HepG2 (cell line): ENCODE data around the gene CACNA1D. TPM values are rescaled to one million over a fixed set of nuclear protein-coding genes. Genes with fewer than 3 reads are reported as not detected.

ENCODE experiments used
- ATAC-seq: fragments of 200-7000 bp; cut with Tn5 transposase; 3 replicates; pipeline ENCODE4 v1.9.1; 2020; ENCODE audit warnings: mild to moderate bottlenecking, moderate library complexity
- BruUV-seq: library from RNA; stranded (reverse); fragments of 400-500 nt; replicated peaks from 2 replicates; lab custom pipeline; 2021; lab: Mats Ljungman, UMichigan
- CTCF ChIA-PET: fragments of 300-600 bp; formaldehyde crosslinking; extraction: SDS; loops from one replicate; lab custom pipeline; 2021; ENCODE audit warnings: low total read pairs, inconsistent platforms, low intra/inter-chr PET ratio; lab: Yijun Ruan, JAX
- POLR2A ChIA-PET: fragments of 350-600 bp; sonication (Branson Sonifier 250); formaldehyde crosslinking; loops from one replicate; lab custom pipeline; 2020; ENCODE audit warnings: antibody characterized with exemption, inconsistent platforms; lab: Yijun Ruan, JAX
- DNase-seq: peaks from one replicate; pipeline ENCODE4 v3.0.0-alpha.2; 2015; ENCODE audit warnings: low spot score
- FAIRE-seq: peaks from 3 replicates; lab custom pipeline; 2011; peaks lifted over from hg19 to GRCh38; lab: Jason Lieb, UNC
- H2AFZ ChIP-seq: one replicate; pipeline ENCODE4 v1.6.1; 2011; ENCODE audit warnings: low read length, inconsistent platforms
- H3K27ac ChIP-seq: fragments of 300-600 bp; 3 replicates; pipeline ENCODE4 v1.8.0; 2011; ENCODE audit warnings: mixed run types, mild to moderate bottlenecking, mixed read lengths, low read length, inconsistent platforms; ENCODE audit not compliant: insufficient read depth; ENCODE audit errors: extremely low read length
- H3K27me3 ChIP-seq, 2 experiments: fragments of 200-600 bp in 1 of 2; 2 replicates in 1 of 2; 3 replicates in 1 of 2; pipeline versions ENCODE4 v1.6.0 to v1.8.0; 2011; ENCODE audit warnings: low read length in 2 of 2, mild to moderate bottlenecking in 2 of 2, moderate library complexity in 2 of 2, inconsistent platforms in 1 of 2; ENCODE audit not compliant: insufficient read depth in 2 of 2, control insufficient read depth in 1 of 2
- H3K36me3 ChIP-seq, 2 experiments: fragments of 200-600 bp in 1 of 2; replicated peaks in 1 of 2; 2 replicates in 1 of 2; 3 replicates in 1 of 2; pipeline versions ENCODE4 v1.5.1 to v1.8.0; 2011; ENCODE audit warnings: low read length in 2 of 2, inconsistent platforms in 1 of 2; ENCODE audit not compliant: insufficient read depth in 2 of 2, control insufficient read depth in 1 of 2
- H3K4me1 ChIP-seq: 2 replicates; pipeline ENCODE4 v1.5.1; 2012; ENCODE audit warnings: low read length, inconsistent platforms; ENCODE audit not compliant: insufficient read depth
- H3K4me2 ChIP-seq: 2 replicates; pipeline ENCODE4 v1.6.0; 2011; ENCODE audit warnings: low read depth, low read length, inconsistent platforms
- H3K4me3 ChIP-seq, 3 experiments: fragments of 200-600 bp in 1 of 3; sonication (generic), shearing (Covaris generic) in 1 of 3; replicated peaks in 1 of 3; 2 replicates each; pipeline ENCODE4 v1.5.1; 2011 to 2016; ENCODE audit warnings: low read length in 3 of 3, inconsistent platforms in 2 of 3, low read depth in 2 of 3, mild to moderate bottlenecking in 2 of 3, control low read depth in 1 of 3, mixed read lengths in 1 of 3; ENCODE audit not compliant: insufficient read depth in 1 of 3
- H3K79me2 ChIP-seq: one replicate; pipeline ENCODE4 v1.6.1; 2011; ENCODE audit warnings: low read length, inconsistent platforms; ENCODE audit not compliant: insufficient read depth
- H3K9ac ChIP-seq: 2 replicates; pipeline ENCODE4 v1.6.0; 2011; ENCODE audit warnings: mild to moderate bottlenecking, low read depth, low read length, inconsistent platforms; ENCODE audit not compliant: insufficient read depth
- H3K9me3 ChIP-seq: 2 replicates; pipeline ENCODE4 v1.5.1; 2012; ENCODE audit warnings: mild to moderate bottlenecking, low read length
- H4K20me1 ChIP-seq: 2 replicates; pipeline ENCODE4 v1.6.0; 2011; ENCODE audit warnings: inconsistent platforms, mild to moderate bottlenecking, low read length, moderate library complexity; ENCODE audit not compliant: insufficient read depth
- CEBPB ChIP-seq: IDR thresholded peaks from 2 replicates; pipeline ENCODE4 v1.6.1; 2011; ENCODE audit warnings: low read depth, low read length, improper control_type of control experiment, borderline replicate concordance
- EHMT2 ChIP-seq: fragments of 200-600 bp; sonication (generic); IDR thresholded peaks from 2 replicates; pipeline ENCODE4 v1.7.0; 2017; ENCODE audit warnings: antibody characterized with exemption, low read depth, low read length, borderline replicate concordance
- NAIF1 ChIP-seq: sonication (generic); formaldehyde crosslinking; IDR thresholded peaks from 2 replicates; pipeline ENCODE4 v1.5.0; 2020; ENCODE audit warnings: mild to moderate bottlenecking, missing genetic modification reagents, borderline replicate concordance
- SALL2 ChIP-seq: sonication (generic); formaldehyde crosslinking; IDR thresholded peaks from 2 replicates; pipeline ENCODE4 v1.8.1; 2023; ENCODE audit warnings: mild to moderate bottlenecking, missing genetic modification reagents, inconsistent platforms
- SKI ChIP-seq: fragments of 450-650 bp; IDR thresholded peaks from one replicate; pipeline ENCODE4 v1.6.1; 2018; ENCODE audit warnings: mild to moderate bottlenecking; ENCODE audit not compliant: partially characterized antibody
- THAP7 ChIP-seq: sonication (generic); formaldehyde crosslinking; IDR thresholded peaks from 2 replicates; pipeline ENCODE4 v1.8.1; 2023; ENCODE audit warnings: mild to moderate bottlenecking, missing genetic modification reagents
- THAP8 ChIP-seq: sonication (generic); formaldehyde crosslinking; IDR thresholded peaks from 2 replicates; pipeline ENCODE4 v1.5.1; 2020; ENCODE audit warnings: missing genetic modification reagents, mild to moderate bottlenecking, borderline replicate concordance
- ZXDC ChIP-seq: sonication (generic); formaldehyde crosslinking; IDR thresholded peaks from 2 replicates; pipeline ENCODE4 v1.5.0; 2020; ENCODE audit warnings: mild to moderate bottlenecking, missing genetic modification reagents
- WGBS: methylation state at CpG from one replicate; pipeline ENCODE4 v1.1.6; 2017; ENCODE audit warnings: low lambda C conversion rate; 5-methylcytosine and 5-hydroxymethylcytosine counted together
- in situ Hi-C: cut with HindIII; loops from 2 replicates; pipeline ENCODE4 v1.10.0; 2017; ENCODE audit warnings: low pct_unique_long_range_greater_than_20kb; ENCODE audit not compliant: extremely low pct_ligation_motif_present
- intact Hi-C: fragments of 100-400 bp; cut with micrococcal nuclease; formaldehyde crosslinking; loops from one replicate; pipeline ENCODE4 v1.10.0; 2022; ENCODE audit not compliant: unreplicated experiment
- polyA plus RNA-seq, 8 experiments: library from polyadenylated mRNA; depleted of rRNA in 3 of 8; stranded (reverse) in 7 of 8; unstranded in 1 of 8; fragments of >200 nt; fragmentation: Illumina TruSeq in 4 of 8; extraction: Trizol in 4 of 8; gene quantifications; 2 replicates each; pipeline versions ENCODE4 v1.2.1 to v1.2.3, GENCODE V29; 2011 to 2016; ENCODE audit warnings: low read depth in 4 of 8, missing spikeins in 1 of 8, mixed read lengths in 1 of 8; ENCODE audit not compliant: insufficient read depth in 1 of 8
- total RNA-seq, 5 experiments: library from RNA; depleted of rRNA; stranded (reverse); fragments of >200 nt; fragmentation: Illumina TruSeq; extraction: Trizol; gene quantifications; 2 replicates each; pipeline ENCODE4 v1.2.3, GENCODE V29; 2016; ENCODE audit warnings: low read depth in 1 of 5
- TF ChIP-seq, protein P1 (sequence below): sonication (generic); formaldehyde crosslinking; IDR thresholded peaks from 2 replicates; pipeline ENCODE4 v1.5.0; 2020; ENCODE audit warnings: mild to moderate bottlenecking, missing genetic modification reagents
- TF ChIP-seq, protein P2 (sequence below): sonication (generic); formaldehyde crosslinking; conservative IDR thresholded peaks from 2 replicates; pipeline ENCODE4 v1.4.0; 2020; ENCODE audit warnings: missing genetic modification reagents
- TF ChIP-seq, protein P3 (sequence below): sonication (generic); formaldehyde crosslinking; IDR thresholded peaks from 2 replicates; pipeline ENCODE4 v1.4.0; 2020; ENCODE audit warnings: mild to moderate bottlenecking, missing genetic modification reagents
- TF ChIP-seq, protein P4 (sequence below): sonication (generic); formaldehyde crosslinking; IDR thresholded peaks from 2 replicates; pipeline ENCODE4 v1.5.0; 2020; ENCODE audit warnings: mild to moderate bottlenecking, missing genetic modification reagents
- TF ChIP-seq, protein P5 (sequence below): sonication (generic); formaldehyde crosslinking; IDR thresholded peaks from 2 replicates; pipeline ENCODE4 v1.4.0; 2020; ENCODE audit warnings: missing genetic modification reagents

The CACNA1D gene
- total and polyA plus RNA-seq, 2 of the 13 experiments (the other 11 are each of a cell fraction or from before 2014, with no cell fraction given): 0.26 to 0.38 TPM

- ChIA-PET CTCF (no interaction called here), POLR2A (no interaction called here)
- no peak overlapping the region for H3K4me2 ChIP-seq
- intact Hi-C loops (no loop called here), in situ Hi-C loops (no loop called here)
- H3K4me3 ChIP-seq: no peak overlapping the region
- H3K9ac ChIP-seq: no peak overlapping the region
- 0 out of 2 replicates have a peak, but pooled peaks cover 8% of the 10 kb centered on the region for H3K9me3 ChIP-seq
- no peaks in the 10 kb centered on the region for H3K4me1 ChIP-seq
- H3K79me2 ChIP-seq: no peaks in the 10 kb centered on the region
- DNase-seq (no peak), FAIRE-seq (no peak), ATAC-seq (no peak)
- H3K27ac ChIP-seq: no peak overlapping the region
- WGBS: 63% methylated on average over 6 of the region's 6 CpGs
- H2AFZ ChIP-seq: no peak overlapping the region
- no peaks in the 10 kb centered on the region for H4K20me1 ChIP-seq
- no TSS peak for BruUV-seq
- H3K36me3 ChIP-seq: no peaks in the 10 kb centered on the region
- H3K27me3 ChIP-seq: no peaks in the 10 kb centered on the region
- TF ChIP-seq, protein P1, sequence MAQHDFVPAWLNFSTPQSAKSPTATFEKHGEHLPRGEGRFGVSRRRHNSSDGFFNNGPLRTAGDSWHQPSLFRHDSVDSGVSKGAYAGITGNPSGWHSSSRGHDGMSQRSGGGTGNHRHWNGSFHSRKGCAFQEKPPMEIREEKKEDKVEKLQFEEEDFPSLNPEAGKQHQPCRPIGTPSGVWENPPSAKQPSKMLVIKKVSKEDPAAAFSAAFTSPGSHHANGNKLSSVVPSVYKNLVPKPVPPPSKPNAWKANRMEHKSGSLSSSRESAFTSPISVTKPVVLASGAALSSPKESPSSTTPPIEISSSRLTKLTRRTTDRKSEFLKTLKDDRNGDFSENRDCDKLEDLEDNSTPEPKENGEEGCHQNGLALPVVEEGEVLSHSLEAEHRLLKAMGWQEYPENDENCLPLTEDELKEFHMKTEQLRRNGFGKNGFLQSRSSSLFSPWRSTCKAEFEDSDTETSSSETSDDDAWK (CRISPR knock-in tag): no peak
- TF ChIP-seq, protein P2, sequence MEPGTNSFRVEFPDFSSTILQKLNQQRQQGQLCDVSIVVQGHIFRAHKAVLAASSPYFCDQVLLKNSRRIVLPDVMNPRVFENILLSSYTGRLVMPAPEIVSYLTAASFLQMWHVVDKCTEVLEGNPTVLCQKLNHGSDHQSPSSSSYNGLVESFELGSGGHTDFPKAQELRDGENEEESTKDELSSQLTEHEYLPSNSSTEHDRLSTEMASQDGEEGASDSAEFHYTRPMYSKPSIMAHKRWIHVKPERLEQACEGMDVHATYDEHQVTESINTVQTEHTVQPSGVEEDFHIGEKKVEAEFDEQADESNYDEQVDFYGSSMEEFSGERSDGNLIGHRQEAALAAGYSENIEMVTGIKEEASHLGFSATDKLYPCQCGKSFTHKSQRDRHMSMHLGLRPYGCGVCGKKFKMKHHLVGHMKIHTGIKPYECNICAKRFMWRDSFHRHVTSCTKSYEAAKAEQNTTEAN (CRISPR knock-in tag): no peak
- TF ChIP-seq, protein P3, sequence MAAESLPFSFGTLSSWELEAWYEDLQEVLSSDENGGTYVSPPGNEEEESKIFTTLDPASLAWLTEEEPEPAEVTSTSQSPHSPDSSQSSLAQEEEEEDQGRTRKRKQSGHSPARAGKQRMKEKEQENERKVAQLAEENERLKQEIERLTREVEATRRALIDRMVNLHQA (CRISPR knock-in tag): no peak
- no peak for TF ChIP-seq EHMT2
- no peak for TF ChIP-seq ZXDC
- TF ChIP-seq, protein P4, sequence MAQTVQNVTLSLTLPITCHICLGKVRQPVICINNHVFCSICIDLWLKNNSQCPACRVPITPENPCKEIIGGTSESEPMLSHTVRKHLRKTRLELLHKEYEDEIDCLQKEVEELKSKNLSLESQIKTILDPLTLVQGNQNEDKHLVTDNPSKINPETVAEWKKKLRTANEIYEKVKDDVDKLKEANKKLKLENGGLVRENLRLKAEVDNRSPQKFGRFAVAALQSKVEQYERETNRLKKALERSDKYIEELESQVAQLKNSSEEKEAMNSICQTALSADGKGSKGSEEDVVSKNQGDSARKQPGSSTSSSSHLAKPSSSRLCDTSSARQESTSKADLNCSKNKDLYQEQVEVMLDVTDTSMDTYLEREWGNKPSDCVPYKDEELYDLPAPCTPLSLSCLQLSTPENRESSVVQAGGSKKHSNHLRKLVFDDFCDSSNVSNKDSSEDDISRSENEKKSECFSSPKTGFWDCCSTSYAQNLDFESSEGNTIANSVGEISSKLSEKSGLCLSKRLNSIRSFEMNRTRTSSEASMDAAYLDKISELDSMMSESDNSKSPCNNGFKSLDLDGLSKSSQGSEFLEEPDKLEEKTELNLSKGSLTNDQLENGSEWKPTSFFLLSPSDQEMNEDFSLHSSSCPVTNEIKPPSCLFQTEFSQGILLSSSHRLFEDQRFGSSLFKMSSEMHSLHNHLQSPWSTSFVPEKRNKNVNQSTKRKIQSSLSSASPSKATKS (CRISPR knock-in tag): no peak
- no peak; the same call in 1 of the 2 replicates for TF ChIP-seq CEBPB
- TF ChIP-seq NAIF1 (CRISPR knock-in tag): no peak
- TF ChIP-seq SALL2 (CRISPR knock-in tag): no peak
- TF ChIP-seq SKI: no peak
- TF ChIP-seq, protein P5, sequence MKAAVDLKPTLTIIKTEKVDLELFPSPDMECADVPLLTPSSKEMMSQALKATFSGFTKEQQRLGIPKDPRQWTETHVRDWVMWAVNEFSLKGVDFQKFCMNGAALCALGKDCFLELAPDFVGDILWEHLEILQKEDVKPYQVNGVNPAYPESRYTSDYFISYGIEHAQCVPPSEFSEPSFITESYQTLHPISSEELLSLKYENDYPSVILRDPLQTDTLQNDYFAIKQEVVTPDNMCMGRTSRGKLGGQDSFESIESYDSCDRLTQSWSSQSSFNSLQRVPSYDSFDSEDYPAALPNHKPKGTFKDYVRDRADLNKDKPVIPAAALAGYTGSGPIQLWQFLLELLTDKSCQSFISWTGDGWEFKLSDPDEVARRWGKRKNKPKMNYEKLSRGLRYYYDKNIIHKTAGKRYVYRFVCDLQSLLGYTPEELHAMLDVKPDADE (CRISPR knock-in tag): no peak
- no peak for TF ChIP-seq THAP7 (CRISPR knock-in tag)
- TF ChIP-seq THAP8 (CRISPR knock-in tag): no peak
These were observed 108.5 kb downstream of the CACNA1D start for GRCh38 chr3:53602866-53603265.
